Caco-2 (cell line): Measurements from ENCODE around the gene AEN. TPM values are rescaled to one million over a fixed set of nuclear protein-coding genes. Genes with fewer than 3 reads are reported as not detected.

Experiments used
- BruUV-seq: library from RNA; stranded (reverse); fragments of 400-500 nt; replicated peaks from 2 replicates; lab custom pipeline; 2021; lab: Mats Ljungman, UMichigan
- CTCF ChIA-PET: fragments of 300-600 bp; sonication (Branson Sonifier 250); formaldehyde crosslinking; loops from one replicate; lab custom pipeline; 2022; ENCODE audit warnings: antibody characterized with exemption; lab: Charles Lee
- POLR2A ChIA-PET: fragments of 300-600 bp; sonication (Branson Sonifier 250); formaldehyde crosslinking; loops from one replicate; lab custom pipeline; 2022; ENCODE audit warnings: antibody characterized with exemption; lab: Charles Lee
- DNase-seq, 2 experiments: peaks; one replicate each; pipeline versions ENCODE4 v3.0.0 to v3.0.0-alpha.2; 2020 to 2022
- H3K27me3 ChIP-seq: replicated peaks from 2 replicates; pipeline ENCODE4 v1.6.0; 2011; ENCODE audit warnings: low read length; ENCODE audit not compliant: control insufficient read depth, insufficient read depth
- H3K36me3 ChIP-seq: 2 replicates; pipeline ENCODE4 v1.5.1; 2011; ENCODE audit warnings: low read length; ENCODE audit not compliant: control insufficient read depth, insufficient read depth
- H3K4me1 ChIP-seq: fragments of 250-450 bp; sonication (Bioruptor Pico); 2 replicates; pipeline ENCODE4 v1.5.1; 2020; ENCODE audit warnings: mild to moderate bottlenecking
- H3K4me3 ChIP-seq: 2 replicates; pipeline ENCODE4 v1.5.1; 2011; ENCODE audit warnings: low read depth, mild to moderate bottlenecking, control low read depth, low read length
- H3K9me3 ChIP-seq: fragments of 250-450 bp; sonication (Bioruptor Pico); 2 replicates; pipeline ENCODE4 v1.5.1; 2020; ENCODE audit warnings: mild to moderate bottlenecking, moderate library complexity
- H3K27ac Mint-ChIP-seq: one replicate; pipeline ENCODE4 v1.8.0; 2022; ENCODE audit warnings: mixed read lengths; ENCODE audit not compliant: unreplicated experiment
- H3K27me3 Mint-ChIP-seq: one replicate; pipeline ENCODE4 v1.8.0; 2022; ENCODE audit warnings: mixed read lengths; ENCODE audit not compliant: insufficient read depth, unreplicated experiment
- H3K36me3 Mint-ChIP-seq: one replicate; pipeline ENCODE4 v1.8.0; 2022; ENCODE audit warnings: mild to moderate bottlenecking, mixed read lengths; ENCODE audit not compliant: insufficient read depth, unreplicated experiment
- H3K4me1 Mint-ChIP-seq: one replicate; pipeline ENCODE4 v1.8.0; 2022; ENCODE audit warnings: low read depth, mixed read lengths; ENCODE audit not compliant: unreplicated experiment
- H3K4me3 Mint-ChIP-seq: one replicate; pipeline ENCODE4 v1.8.0; 2022; ENCODE audit warnings: mild to moderate bottlenecking, moderate library complexity, mixed read lengths; ENCODE audit not compliant: unreplicated experiment
- H3K9me3 Mint-ChIP-seq: one replicate; pipeline ENCODE4 v1.8.0; 2022; ENCODE audit warnings: mixed read lengths; ENCODE audit not compliant: unreplicated experiment
- intact Hi-C: fragments of 100-400 bp; cut with micrococcal nuclease; formaldehyde crosslinking; loops from one replicate; pipeline ENCODE4 v1.10.0; 2022; ENCODE audit not compliant: unreplicated experiment
- total RNA-seq: library from RNA; stranded (reverse); gene quantifications from 2 replicates; pipeline ENCODE4 v1.2.3, GENCODE V29; 2022
- TF ChIP-seq, protein P1 (sequence below), 2 experiments: fragments of 200-600 bp in 1 of 2; IDR thresholded peaks; 1 replicate in 1 of 2; 2 replicates in 1 of 2; pipeline versions ENCODE4 v1.5.1 to v1.8.0; 2011 to 2022; ENCODE audit warnings: antibody characterized with exemption in 1 of 2, control low read depth in 1 of 2, inconsistent platforms in 1 of 2, low read depth in 1 of 2, low read length in 1 of 2, mild to moderate bottlenecking in 1 of 2, moderate library complexity in 1 of 2; ENCODE audit not compliant: insufficient read depth in 1 of 2, severe bottlenecking in 1 of 2, unreplicated experiment in 1 of 2

The AEN gene
- total RNA-seq, 1 experiment from 2014 or later = 33.2 TPM

- peak overlapping the region; percentile 83 for H3K4me3 Mint-ChIP-seq
- ChIA-PET POLR2A (interaction anchor here (0.6 kb wide), 1 partner anchor 15 kb away, joined by 3 read pairs; no protein-coding TSS in a partner anchor), CTCF (no interaction called here)
- TF ChIP-seq, protein P1, sequence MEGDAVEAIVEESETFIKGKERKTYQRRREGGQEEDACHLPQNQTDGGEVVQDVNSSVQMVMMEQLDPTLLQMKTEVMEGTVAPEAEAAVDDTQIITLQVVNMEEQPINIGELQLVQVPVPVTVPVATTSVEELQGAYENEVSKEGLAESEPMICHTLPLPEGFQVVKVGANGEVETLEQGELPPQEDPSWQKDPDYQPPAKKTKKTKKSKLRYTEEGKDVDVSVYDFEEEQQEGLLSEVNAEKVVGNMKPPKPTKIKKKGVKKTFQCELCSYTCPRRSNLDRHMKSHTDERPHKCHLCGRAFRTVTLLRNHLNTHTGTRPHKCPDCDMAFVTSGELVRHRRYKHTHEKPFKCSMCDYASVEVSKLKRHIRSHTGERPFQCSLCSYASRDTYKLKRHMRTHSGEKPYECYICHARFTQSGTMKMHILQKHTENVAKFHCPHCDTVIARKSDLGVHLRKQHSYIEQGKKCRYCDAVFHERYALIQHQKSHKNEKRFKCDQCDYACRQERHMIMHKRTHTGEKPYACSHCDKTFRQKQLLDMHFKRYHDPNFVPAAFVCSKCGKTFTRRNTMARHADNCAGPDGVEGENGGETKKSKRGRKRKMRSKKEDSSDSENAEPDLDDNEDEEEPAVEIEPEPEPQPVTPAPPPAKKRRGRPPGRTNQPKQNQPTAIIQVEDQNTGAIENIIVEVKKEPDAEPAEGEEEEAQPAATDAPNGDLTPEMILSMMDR (IDR thresholded peaks at IDR 0.05; ENCODE audit: insufficient read depth in 1 of 2, low read depth in 1 of 2, low read length in 1 of 2, severe bottlenecking in 1 of 2, unreplicated experiment in 1 of 2) = no peak
- H3K27ac Mint-ChIP-seq = peak overlapping the region; percentile 95
- Histone ChIP-seq H3K36me3 (no peaks in the 10 kb centered on the region; the same call in 1 of the 2 replicates), H3K4me1 (peaks cover 33% of the 10 kb centered on the region), H3K27me3 (no peaks in the 10 kb centered on the region), H3K4me3 (no peak overlapping the region), H3K9me3 (no peaks in the 10 kb centered on the region)
- H3K36me3 Mint-ChIP-seq = peaks cover 35% of the 10 kb centered on the region
- no peaks in the 10 kb centered on the region for H3K9me3 Mint-ChIP-seq
- peaks cover 31% of the 10 kb centered on the region for H3K4me1 Mint-ChIP-seq
- no TSS peak for BruUV-seq
- no peaks in the 10 kb centered on the region for H3K27me3 Mint-ChIP-seq
- no peak for DNase-seq
- intact Hi-C loops = no loop called here
These were observed 15.5 kb downstream of the AEN start for GRCh38 chr15:88636654-88637053.

DNA sequence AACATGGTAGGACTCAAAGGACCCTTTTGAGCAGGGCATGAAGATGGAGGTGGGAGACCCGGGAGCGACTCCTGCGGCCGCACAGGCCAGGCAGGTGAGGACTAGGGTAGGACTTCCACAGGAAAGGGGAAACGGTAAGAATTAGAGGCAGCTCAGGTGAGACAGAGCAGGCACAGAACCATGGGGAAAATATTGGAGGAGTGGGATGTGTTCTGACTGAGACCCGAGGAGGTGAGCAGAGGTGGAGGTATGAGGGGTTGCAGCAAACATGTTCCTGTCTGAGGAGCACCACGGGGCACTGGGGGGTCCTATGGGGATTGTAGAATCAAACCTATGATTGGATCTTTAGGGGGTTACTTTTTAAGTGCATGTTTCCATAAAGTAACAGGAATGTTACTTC lies 16.3 kb downstream of the AEN start:
- Mint-ChIP-seq H3K27ac (peak overlapping the region; percentile 95), H3K36me3 (peaks cover 28% of the 10 kb centered on the region), H3K4me3 (peak overlapping the region; percentile 83), H3K4me1 (peaks cover 31% of the 10 kb centered on the region), H3K9me3 (no peaks in the 10 kb centered on the region), H3K27me3 (no peaks in the 10 kb centered on the region)
- Histone ChIP-seq H3K36me3 (no peaks in the 10 kb centered on the region; the same call in 1 of the 2 replicates), H3K9me3 (no peaks in the 10 kb centered on the region), H3K4me3 (no peak overlapping the region), H3K27me3 (no peaks in the 10 kb centered on the region), H3K4me1 (peaks cover 33% of the 10 kb centered on the region)
- intact Hi-C loops = no loop called here
- ChIA-PET POLR2A (interaction anchor here (1.8 kb wide), 1 partner anchor 16 kb away, joined by 14 read pairs; the partner anchor contains the start of gene AEN), CTCF (interaction anchor here (1.2 to 1.8 kb wide), 3 partner anchors 13 to 170 kb away, joined by 6 to 26 read pairs (median 7); partner anchors contain the start of genes MRPL46 and MRPS11)
- TF ChIP-seq, protein P1 (IDR thresholded peaks at IDR 0.05; ENCODE audit: insufficient read depth in 1 of 2, low read depth in 1 of 2, low read length in 1 of 2, severe bottlenecking in 1 of 2, unreplicated experiment in 1 of 2) = no peak
- BruUV-seq = no TSS peak
- no peak for DNase-seq

GRCh38 chr15:88637841-88638625 lies 16.9 kb downstream of the AEN start:
- CTCF ChIA-PET = interaction anchor here (0.5 to 1.8 kb wide), 14 partner anchors 14 to 306 kb away, joined by 3 to 26 read pairs (median 4); partner anchors contain the start of genes AEN, MRPL46 and MRPS11
- Mint-ChIP-seq H3K27me3 (no peaks in the 10 kb centered on the region), H3K36me3 (peaks cover 28% of the 10 kb centered on the region), H3K4me1 (peaks cover 31% of the 10 kb centered on the region), H3K27ac (peak overlapping the region; percentile 95), H3K4me3 (peak overlapping the region; percentile 83), H3K9me3 (no peaks in the 10 kb centered on the region)
- POLR2A ChIA-PET = interaction anchor here (0.6 to 1.8 kb wide), 7 partner anchors 13 to 483 kb away, joined by 3 to 14 read pairs (median 6); partner anchors contain the start of genes AEN, MRPL46 and MRPS11
- peak overlapping the region; percentile 24 for H3K4me3 ChIP-seq
- DNase-seq = peak; percentile 47 to 65
- TF ChIP-seq, protein P1 (IDR thresholded peaks at IDR 0.05; ENCODE audit: insufficient read depth in 1 of 2, low read depth in 1 of 2, low read length in 1 of 2, severe bottlenecking in 1 of 2, unreplicated experiment in 1 of 2) = no peak
- peaks cover 33% of the 10 kb centered on the region for H3K4me1 ChIP-seq
- intact Hi-C loops = loop anchor here (1.0 kb wide), 1 partner anchor 17 kb away; the partner anchor contains the start of gene AEN
- no peaks in the 10 kb centered on the region; the same call in 1 of the 2 replicates for H3K36me3 ChIP-seq
- H3K9me3 ChIP-seq = no peaks in the 10 kb centered on the region
- no peaks in the 10 kb centered on the region for H3K27me3 ChIP-seq
- TSS peak; percentile 95 for BruUV-seq
